Heart right ventricle (tissue), 16 donors: ENCODE measurements around the gene FAM13A. TPM values are rescaled to one million over a fixed set of nuclear protein-coding genes. Genes with fewer than 3 reads are reported as not detected.
A peak's percentile ranks its signal among the peaks of the same experiment; 100 is the strongest.

Experiments used
- ATAC-seq, 8 donors: fragments of 200-7000 bp; cut with Tn5 transposase; one replicate each; pipeline ENCODE4 v1.9.1; 2020; ENCODE audit warnings: mild to moderate bottlenecking in 8 of 8, moderate library complexity in 8 of 8, moderate number of reproducible peaks in 1 of 8
- DNase-seq, 2 donors: peaks; one replicate each; pipeline ENCODE4 v3.0.0-alpha.2; 2020
- H3K27ac ChIP-seq, 10 donors: fragments of 200-600 bp; sonication (generic) in 2 of 10; one replicate each; pipeline versions ENCODE4 v1.5.0 to v1.8.0; 2020 to 2022; ENCODE audit warnings: mild to moderate bottlenecking in 3 of 10
- H3K27me3 ChIP-seq, 7 donors: fragments of 200-600 bp; one replicate each; pipeline ENCODE4 v1.8.0; 2021 to 2022; ENCODE audit warnings: mild to moderate bottlenecking in 2 of 7
- H3K36me3 ChIP-seq, 9 donors: fragments of 200-600 bp; sonication (generic) in 1 of 9; one replicate each; pipeline versions ENCODE4 v1.5.0 to v1.8.0; 2020 to 2022; ENCODE audit warnings: mild to moderate bottlenecking in 2 of 9
- H3K4me1 ChIP-seq, 9 donors: fragments of 200-600 bp; sonication (generic) in 1 of 9; one replicate each; pipeline versions ENCODE4 v1.5.0 to v1.8.0; 2020 to 2022; ENCODE audit warnings: mild to moderate bottlenecking in 4 of 9
- H3K4me3 ChIP-seq, 10 donors: fragments of 200-600 bp; sonication (generic) in 2 of 10; one replicate each; pipeline versions ENCODE4 v1.5.0 to v1.8.0; 2020 to 2022; ENCODE audit warnings: mild to moderate bottlenecking in 7 of 10, moderate library complexity in 2 of 10
- H3K9me3 ChIP-seq, 11 donors: fragments of 200-600 bp in 10 of 11; sonication (generic) in 2 of 11; one replicate each; pipeline versions ENCODE4 v1.5.0 to v1.8.0; 2013 to 2022; ENCODE audit warnings: mild to moderate bottlenecking in 2 of 11, control low read depth in 1 of 11, moderate library complexity in 1 of 11
- CTCF ChIP-seq, 9 donors: fragments of 200-600 bp; sonication (generic) in 2 of 9; IDR thresholded peaks; one replicate each; pipeline versions ENCODE4 v1.5.0 to v1.8.0; 2021 to 2022; ENCODE audit warnings: antibody characterized with exemption in 9 of 9, mild to moderate bottlenecking in 5 of 9, moderate library complexity in 1 of 9
- WGBS, 2 donors: extraction: QIAGEN DNeasy Blood & Tissue Kit; methylation state at CpG; one replicate each; pipeline ENCODE4 v1.1.7; 2013; ENCODE audit warnings: inconsistent platforms in 1 of 2; 5-methylcytosine and 5-hydroxymethylcytosine counted together
- intact Hi-C, 10 donors: fragments of 100-400 bp; cut with DNase I; formaldehyde crosslinking; loops; one replicate each; pipeline versions ENCODE4 v1.11.1 to v1.14.2; 2022
- polyA plus RNA-seq, 2 donors: library from polyadenylated mRNA; stranded (reverse); fragments of 200-250 nt; gene quantifications; one replicate each; pipeline ENCODE4 v1.2.3, GENCODE V29; 2013
- total RNA-seq, 10 donors: library from RNA; stranded (reverse); fragmentation: NEBNext Ultra II Directional in 3 of 10; extraction: Animal tissue kit (Norgen Biotek cat#: 25700) in 3 of 10; gene quantifications; one replicate each; pipeline versions ENCODE4 v1.2.1 to v1.2.4, GENCODE V29; 2021 to 2023
- donor health status: Arrhythmogenic right ventricular cardiomyopathy.
- donor health status: ischemic (EF 13 %, LVEDD 7.1; RV severe dilation, severe dysfunction).
- donor health status: healthy with polysubstance abuse.
- donor health status: DM: no; HTN: yes; CAD: no.
- donor health status: DM: no; HTN: no; CAD: no.
- donor health status: ischemic (EF 25% LVEDD 6.9; RV normal size, moderate dysfunction).
- donor health status: ischemic (EF 25% LVEDD 5.7; RV mildly dilated, moderate dysfunction).
- donor health status: healthy.
- donor health status: DM: yes; HTN: yes; CAD: no.
- donor health status: Ischemic cardiomyopathy.
- donor health status: ischemic (EF 35%, LVEDD 5.7; RV mildly dilated, moderate dysfunction).
- donor health status: nonischemic (EF 11% LVEDD 7.7; RV severe dilation, severe dysfunction).
- donor health status: DM: yes; HTN: yes; CAD: no.
- donor health status: PGD.
- donor health status: ischemic (EF 29% LVEDD 5.4; RV normal size, mild dysfunction).
- donor health status: nonischemic (EF 23%, LVEDD 6.1; RV moderate dilation, normal function).

The FAM13A gene
- total and polyA plus RNA-seq, 12 donors, result 2.4 to 18.4 (median 14.1) TPM

GRCh38 chr4:88830598-88830997 is 226.4 kb downstream of the FAM13A start:
- no peak for DNase-seq
- ATAC-seq, result peak in 5 of 8 donors; percentile 67 to 84 (median 70)
- 67 to 78% methylated on average over 2 of the region's 2 CpGs for WGBS, 2 donors
- no peaks in the 10 kb centered on the region for H3K27me3 ChIP-seq
- TF ChIP-seq CTCF (IDR thresholded peaks at IDR 0.05), result no peak
- H3K9me3 ChIP-seq, result no peaks in the 10 kb centered on the region
- intact Hi-C loops, result no loop called here
- no peaks in the 10 kb centered on the region for H3K36me3 ChIP-seq
- peak overlapping the region in 4 of 10 donors; percentile 42 to 60 (median 50) for H3K27ac ChIP-seq
- no peak overlapping the region for H3K4me3 ChIP-seq
- H3K4me1 ChIP-seq, result peaks cover 0 to 21% (median 4%) of the 10 kb centered on the region in 9 donors

DNA sequence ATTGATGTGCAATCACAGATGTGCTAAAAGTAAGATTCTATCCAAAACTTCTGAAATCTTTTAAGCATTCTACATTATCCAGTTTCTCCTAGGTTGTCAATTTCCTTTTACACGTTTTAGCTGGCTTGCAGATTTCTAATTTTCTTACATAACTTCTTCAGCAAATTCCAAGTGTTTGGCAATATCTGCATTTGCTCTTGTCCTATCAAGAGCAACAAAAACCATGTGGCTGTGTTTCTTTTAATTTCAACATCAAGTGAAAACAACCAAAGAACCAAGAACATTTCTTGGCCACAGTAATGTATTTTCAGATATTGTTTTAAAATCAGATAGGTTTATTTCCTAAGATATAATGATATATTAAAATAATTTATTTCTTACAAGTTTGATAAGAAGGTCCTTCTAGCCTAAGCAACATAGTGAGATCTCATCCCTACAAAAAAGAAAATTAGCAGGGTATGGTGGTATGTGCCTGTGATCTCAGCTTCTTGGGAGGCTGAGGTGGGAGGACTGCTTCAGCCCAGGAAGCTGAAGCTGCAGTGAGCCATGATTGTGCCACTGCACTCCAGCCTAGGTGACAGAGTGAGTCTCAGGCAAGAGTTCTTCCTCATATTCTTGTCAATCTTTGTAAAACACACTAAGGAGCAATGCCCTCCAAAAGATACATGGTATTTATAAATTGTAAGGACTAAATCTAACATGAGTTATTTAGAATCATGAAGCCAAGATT is 228.0 kb downstream of the FAM13A start:
- 66 to 81% methylated on average over 1 of the region's 1 CpG for WGBS, 2 donors
- H3K27me3 ChIP-seq, result no peaks in the 10 kb centered on the region
- no peak overlapping the region for H3K4me3 ChIP-seq
- intact Hi-C loops, result no loop called here
- ATAC-seq, result peak in 1 of 8 donors; percentile 5
- no peaks in the 10 kb centered on the region for H3K9me3 ChIP-seq
- no peak for TF ChIP-seq CTCF (IDR thresholded peaks at IDR 0.05)
- peak overlapping the region in 4 of 10 donors; percentile 11 to 60 (median 34) for H3K27ac ChIP-seq
- no peak for DNase-seq
- no peaks in the 10 kb centered on the region for H3K36me3 ChIP-seq
- H3K4me1 ChIP-seq, result peaks cover 0 to 26% (median 4%) of the 10 kb centered on the region in 9 donors

- Histone ChIP-seq H3K27me3 (no peaks in the 10 kb centered on the region), H3K4me3 (no peak overlapping the region), H3K4me1 (peaks cover 0 to 30% (median 9%) of the 10 kb centered on the region in 9 donors), H3K36me3 (no peaks in the 10 kb centered on the region), H3K27ac (no peak overlapping the region), H3K9me3 (no peaks in the 10 kb centered on the region)
- 73 to 83% methylated on average over 2 of the region's 2 CpGs for WGBS, 2 donors
- TF ChIP-seq CTCF (IDR thresholded peaks at IDR 0.05), result no peak
- intact Hi-C loops, result no loop called here
- ATAC-seq (no peak), DNase-seq (no peak)
Measured at GRCh38 chr4:88827442-88827841, 229.5 kb downstream of the FAM13A start.

DNA sequence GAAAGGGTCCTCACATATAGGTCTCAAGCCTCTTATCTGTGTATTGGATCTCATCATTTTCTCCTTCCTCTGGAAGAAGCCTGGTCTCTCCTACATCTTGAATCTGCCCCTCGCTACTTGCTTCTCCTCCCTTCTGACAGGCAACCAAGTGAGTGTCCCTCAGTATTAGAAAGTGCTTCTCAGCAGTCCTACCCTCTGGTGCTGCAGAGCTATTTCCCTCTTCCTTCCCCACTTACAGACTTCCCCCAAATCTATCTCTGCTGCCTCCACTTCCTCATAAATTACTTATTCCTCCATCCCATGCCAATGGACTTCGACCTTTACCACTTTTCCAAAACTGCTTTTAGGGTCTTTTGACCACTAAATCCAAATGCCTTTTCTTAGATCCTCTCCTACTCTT is 230.2 kb downstream of the FAM13A start:
- no peaks in the 10 kb centered on the region for H3K27me3 ChIP-seq
- intact Hi-C loops, result no loop called here
- H3K9me3 ChIP-seq, result no peaks in the 10 kb centered on the region
- no peak overlapping the region for H3K4me3 ChIP-seq
- no peak for TF ChIP-seq CTCF (IDR thresholded peaks at IDR 0.05)
- WGBS, 2 donors, result 89 to 94% methylated on average over 2 of the region's 2 CpGs
- ATAC-seq (no peak), DNase-seq (no peak)
- H3K36me3 ChIP-seq, result no peaks in the 10 kb centered on the region
- H3K4me1 ChIP-seq, result peaks cover 0 to 37% (median 10%) of the 10 kb centered on the region in 9 donors
- H3K27ac ChIP-seq, result peak overlapping the region in 1 of 10 donors; percentile 74
